Mesodermal cell (in vitro differentiated cells): ENCODE data around the gene KRTAP4-11.
"Not testable (repeated sequence)": the region's sequence is repeated elsewhere in the genome, so short reads cannot be mapped to it uniquely, and the experiment has no call there.

Source experiments
- H3K27ac ChIP-seq: 2 replicates; pipeline ENCODE4 v1.7.0; 2013; ENCODE audit warnings: mild to moderate bottlenecking, low read depth, low read length, moderate library complexity; ENCODE audit not compliant: severe bottlenecking
- H3K36me3 ChIP-seq: 2 replicates; pipeline ENCODE4 v1.7.1; 2013; ENCODE audit warnings: mild to moderate bottlenecking, low read length, moderate library complexity; ENCODE audit not compliant: control insufficient read depth, insufficient read depth
- H3K4me1 ChIP-seq: one replicate; pipeline ENCODE4 v1.7.1; 2013; ENCODE audit warnings: mild to moderate bottlenecking, low read length; ENCODE audit not compliant: insufficient read depth, control insufficient read depth, poor library complexity, severe bottlenecking
- H3K4me3 ChIP-seq: 2 replicates; pipeline ENCODE4 v1.7.0; 2013; ENCODE audit warnings: low read length, control low read depth, mild to moderate bottlenecking; ENCODE audit not compliant: insufficient read depth, poor library complexity, severe bottlenecking; ENCODE audit errors: extremely low read depth
- H3K9me3 ChIP-seq: 2 replicates; pipeline ENCODE4 v1.7.1; 2013; ENCODE audit warnings: mild to moderate bottlenecking, low read length, moderate library complexity; ENCODE audit not compliant: control insufficient read depth
- WGBS, 2 experiments: methylation state at CpG; one replicate each; pipeline ENCODE4 v1.1.5; 2013; ENCODE audit warnings: missing lambda C conversion rate in 2 of 2; ENCODE audit not compliant: insufficient coverage in 2 of 2; 5-methylcytosine and 5-hydroxymethylcytosine counted together

KRTAP4-11 gene

GRCh38 chr17:41083427-41083826 is 34.7 kb downstream of the KRTAP4-11 start:
- H3K9me3 ChIP-seq, H3K4me3 ChIP-seq, H3K27ac ChIP-seq, H3K4me1 ChIP-seq, H3K36me3 ChIP-seq: not testable (repeated sequence)
- no CpG with 5 or more reads among the region's 2 CpGs for WGBS, 2 experiments

- H3K27ac ChIP-seq: no peak overlapping the region
- WGBS, 2 experiments: 78 to 88% methylated on average over 2 of the region's 4 CpGs
- no peaks in the 10 kb centered on the region for H3K9me3 ChIP-seq
These were observed 35.5 kb downstream of the KRTAP4-11 start for GRCh38 chr17:41082626-41083025.

GRCh38 chr17:41076788-41077187 is 41.4 kb downstream of the KRTAP4-11 start:
- H3K4me1 ChIP-seq: no peaks in the 10 kb centered on the region
- H3K9me3 ChIP-seq: no peaks in the 10 kb centered on the region
- no peak overlapping the region for H3K27ac ChIP-seq
- no peaks in the 10 kb centered on the region for H3K36me3 ChIP-seq
- no peak overlapping the region for H3K4me3 ChIP-seq

More at GRCh38 chr17:41082626-41083025, 35.5 kb downstream of the KRTAP4-11 start:
- Histone ChIP-seq H3K36me3 (no peaks in the 10 kb centered on the region), H3K4me3 (no peak overlapping the region), H3K4me1 (peaks cover 5% of the 10 kb centered on the region)

DNA sequence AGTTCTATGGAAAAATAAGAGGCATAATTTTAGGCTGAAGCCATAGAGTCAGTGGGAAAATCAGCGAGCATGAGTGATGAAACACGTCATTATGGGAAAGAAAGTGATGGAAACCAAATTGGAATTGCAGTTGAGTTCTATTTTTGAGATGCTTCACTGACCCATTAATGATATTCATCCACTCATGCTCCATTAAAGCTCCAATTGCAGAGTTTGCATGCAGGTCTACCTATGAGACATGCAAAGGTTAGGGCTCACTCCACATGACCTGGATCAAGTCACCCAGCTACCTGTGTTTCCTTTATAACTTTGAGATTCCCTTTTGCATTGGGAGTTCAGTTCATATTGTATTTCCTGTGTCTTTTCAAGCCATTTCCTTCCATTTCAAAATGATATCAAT is 44.5 kb downstream of the KRTAP4-11 start:
- 94 to 100% methylated on average over 1 to 2 of the region's 2 CpGs for WGBS, 2 experiments
- Histone ChIP-seq H3K4me1 (no peaks in the 10 kb centered on the region), H3K27ac (no peak overlapping the region), H3K36me3 (no peaks in the 10 kb centered on the region), H3K9me3 (no peaks in the 10 kb centered on the region), H3K4me3 (no peak overlapping the region)

DNA sequence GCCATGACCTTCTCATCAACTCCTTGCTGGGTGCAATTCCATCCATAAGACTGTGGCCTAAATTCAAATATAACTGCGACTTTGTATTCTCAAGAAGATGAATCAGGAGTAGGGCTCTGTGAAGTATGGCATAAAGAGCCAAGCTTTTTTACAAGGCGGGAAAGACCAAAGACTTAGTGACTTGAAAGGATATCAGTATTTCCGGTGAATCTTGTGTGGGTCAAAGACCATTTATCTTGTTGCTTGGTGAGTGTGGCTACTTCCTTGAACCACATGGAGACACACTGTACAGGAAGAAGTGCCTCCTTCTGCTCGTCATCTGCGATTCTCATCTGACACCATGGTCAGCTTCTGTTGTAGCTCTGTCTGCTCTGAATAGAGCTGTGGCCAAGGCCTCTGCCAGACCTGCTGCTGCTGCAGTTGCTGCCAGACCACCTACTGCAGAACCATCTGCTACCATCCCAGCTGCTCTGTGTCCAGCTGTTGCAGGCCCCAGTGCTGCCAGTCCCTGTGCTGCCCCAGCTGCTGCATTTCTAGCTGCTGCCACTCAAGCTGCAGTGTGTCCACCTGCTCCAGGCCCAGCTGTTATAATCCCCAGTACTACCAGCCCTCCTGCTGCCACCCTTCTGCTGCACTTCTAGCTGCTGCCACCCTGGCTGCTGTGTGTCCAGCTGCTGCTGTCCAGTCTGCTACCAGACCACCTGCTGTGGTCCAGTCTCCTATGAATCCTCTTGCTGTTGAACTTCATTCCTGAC is 46.4 kb downstream of the KRTAP4-11 start:
- Histone ChIP-seq H3K9me3 (no peaks in the 10 kb centered on the region), H3K4me1 (no peaks in the 10 kb centered on the region), H3K27ac (no peak overlapping the region), H3K4me3 (no peak overlapping the region), H3K36me3 (no peaks in the 10 kb centered on the region)
- WGBS, 2 experiments: 90 to 100% methylated on average over 3 to 5 of the region's 5 CpGs

- H3K4me1 ChIP-seq: no peaks in the 10 kb centered on the region
- no peak overlapping the region for H3K27ac ChIP-seq
- H3K36me3 ChIP-seq: no peaks in the 10 kb centered on the region
- H3K9me3 ChIP-seq: no peaks in the 10 kb centered on the region
- WGBS, 2 experiments: 90 to 100% methylated on average over 2 of the region's 3 CpGs
- H3K4me3 ChIP-seq: no peak overlapping the region
These were observed 49.1 kb downstream of the KRTAP4-11 start for GRCh38 chr17:41069031-41069430.

DNA sequence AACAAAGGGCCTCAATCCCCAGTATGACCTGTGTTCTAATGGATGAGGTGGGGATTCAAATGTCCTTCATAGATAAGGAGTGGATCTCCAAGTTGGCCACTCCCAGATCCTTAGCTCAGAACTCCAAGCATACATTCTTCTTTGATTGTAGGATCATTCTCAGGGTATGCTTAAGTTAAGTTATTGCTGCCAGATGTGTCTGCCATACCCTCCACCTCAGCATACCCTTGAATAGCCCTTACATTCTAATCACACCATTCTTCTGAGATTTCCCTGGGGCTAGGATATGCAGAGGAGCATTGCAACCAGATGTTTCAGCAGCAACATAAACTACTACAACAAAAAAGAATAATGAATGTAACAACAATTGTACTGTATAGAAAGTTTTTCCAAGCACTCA is 50.9 kb downstream of the KRTAP4-11 start:
- Histone ChIP-seq H3K36me3 (no peaks in the 10 kb centered on the region), H3K9me3 (no peaks in the 10 kb centered on the region), H3K27ac (no peak overlapping the region), H3K4me3 (no peak overlapping the region), H3K4me1 (no peaks in the 10 kb centered on the region)
